GM19023 (cell line): ENCODE measurements around the gene RAB17.

Experiments
- ATAC-seq: cut with Tn5 transposase; IDR thresholded peaks from one replicate; pipeline ENCODE4 v1.9.1; 2021; ENCODE audit warnings: mild to moderate bottlenecking, moderate library complexity; ENCODE audit not compliant: unreplicated experiment

RAB17 gene, protein sequence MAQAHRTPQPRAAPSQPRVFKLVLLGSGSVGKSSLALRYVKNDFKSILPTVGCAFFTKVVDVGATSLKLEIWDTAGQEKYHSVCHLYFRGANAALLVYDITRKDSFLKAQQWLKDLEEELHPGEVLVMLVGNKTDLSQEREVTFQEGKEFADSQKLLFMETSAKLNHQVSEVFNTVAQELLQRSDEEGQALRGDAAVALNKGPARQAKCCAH

DNA sequence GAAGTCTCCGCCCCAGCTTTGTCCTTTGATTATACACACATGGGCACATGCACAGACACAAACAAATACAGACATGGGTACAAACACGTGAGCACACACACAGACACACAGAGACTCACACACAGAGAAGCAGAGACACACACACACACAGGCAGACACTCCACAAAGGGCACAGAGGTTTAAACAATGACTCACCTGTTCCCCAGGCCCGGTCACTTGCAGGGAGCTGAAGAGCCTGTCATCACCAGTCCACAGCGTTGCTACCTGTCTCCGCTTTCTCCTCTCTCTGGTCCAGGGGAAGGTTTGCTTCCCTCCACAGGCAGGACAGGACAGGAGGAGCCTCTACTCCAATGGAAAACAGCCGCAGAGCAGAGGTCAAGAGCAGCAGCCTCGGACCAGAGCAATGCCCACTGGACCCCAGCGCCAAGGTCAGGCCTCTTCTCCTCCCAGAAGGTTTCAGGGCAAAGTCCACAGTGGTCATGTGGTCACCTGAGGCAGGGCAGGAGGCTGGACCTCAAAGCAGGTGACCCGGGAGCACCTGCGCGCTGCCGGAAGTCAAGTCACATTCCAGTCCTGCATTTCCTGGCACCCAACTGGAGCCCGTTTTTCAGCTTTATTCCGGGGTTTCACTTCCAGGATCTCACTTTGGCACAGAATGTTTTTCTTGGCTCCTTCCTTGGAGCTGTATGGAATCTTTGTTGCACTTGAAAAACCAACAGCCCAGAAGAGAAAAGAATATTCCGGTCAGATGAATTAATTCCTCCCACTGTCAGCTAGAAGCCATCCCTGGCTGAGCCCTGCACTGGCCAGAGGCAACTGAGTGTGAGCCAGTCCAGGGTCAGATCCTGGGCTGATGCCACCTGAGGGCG is at the start of gene RAB17:
RAB17 (minus strand) TSS at position 463 of the 869 bp plus-strand sequence. CDS start 4,580 bp downstream, outside the sequence.
- ATAC-seq, result no peak

DNA sequence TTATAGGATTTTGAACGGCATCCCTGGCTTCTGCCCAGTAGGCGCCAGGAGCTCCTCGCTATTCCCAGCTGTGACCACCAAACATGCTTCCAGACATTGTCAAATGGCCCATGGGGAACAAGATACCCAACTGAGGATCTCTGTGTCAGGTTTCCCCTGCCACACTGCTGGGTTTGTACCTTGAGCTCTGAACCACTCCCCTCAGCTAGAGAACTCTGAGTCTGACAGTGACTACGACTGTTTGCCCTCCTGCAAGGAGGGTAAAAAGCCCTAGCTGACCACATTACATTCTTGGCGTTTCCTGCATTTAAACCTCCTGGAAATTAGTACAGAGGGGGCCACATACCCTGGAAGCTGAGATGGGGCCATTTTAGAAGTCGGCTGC is 49.3 kb upstream of the RAB17 start:
- ATAC-seq, result no peak

DNA sequence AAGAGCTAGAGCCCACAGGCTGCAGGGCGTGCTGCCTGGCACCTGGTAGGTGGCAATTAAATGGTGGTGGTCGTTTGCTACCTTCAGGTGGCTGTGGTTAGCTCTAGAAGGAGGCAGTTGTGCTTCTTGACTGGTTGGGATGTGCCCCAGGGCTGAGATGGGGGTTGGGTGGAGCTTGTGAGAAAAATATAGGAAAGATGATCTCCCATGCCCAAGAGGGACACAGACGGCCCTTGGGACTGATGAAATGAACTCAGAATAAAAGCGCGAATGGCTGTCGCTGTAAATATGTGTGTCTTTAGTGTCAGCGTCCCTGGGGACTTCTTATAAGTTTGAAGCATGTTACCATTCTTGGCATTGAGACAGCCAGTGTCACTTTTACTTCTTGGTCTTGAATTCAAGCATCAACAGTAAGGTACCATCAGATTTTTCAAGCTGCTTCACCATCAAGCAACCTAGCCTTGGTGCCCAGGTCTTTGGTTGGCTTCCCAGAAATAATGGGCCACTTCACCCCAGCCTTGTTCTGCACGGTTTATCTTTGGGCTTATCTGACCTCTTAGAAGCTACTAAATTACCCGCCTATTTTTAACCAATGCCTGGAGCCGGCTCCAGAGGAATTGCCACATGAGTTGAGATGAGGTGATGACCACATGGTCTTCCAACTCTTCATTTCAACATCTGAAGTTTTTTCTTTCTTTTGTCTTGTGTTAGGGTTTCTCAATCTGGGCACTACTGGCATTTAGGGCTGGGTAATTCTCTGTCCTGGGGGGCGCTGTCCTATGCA is 48.7 kb upstream of the RAB17 start:
- no peak for ATAC-seq

DNA sequence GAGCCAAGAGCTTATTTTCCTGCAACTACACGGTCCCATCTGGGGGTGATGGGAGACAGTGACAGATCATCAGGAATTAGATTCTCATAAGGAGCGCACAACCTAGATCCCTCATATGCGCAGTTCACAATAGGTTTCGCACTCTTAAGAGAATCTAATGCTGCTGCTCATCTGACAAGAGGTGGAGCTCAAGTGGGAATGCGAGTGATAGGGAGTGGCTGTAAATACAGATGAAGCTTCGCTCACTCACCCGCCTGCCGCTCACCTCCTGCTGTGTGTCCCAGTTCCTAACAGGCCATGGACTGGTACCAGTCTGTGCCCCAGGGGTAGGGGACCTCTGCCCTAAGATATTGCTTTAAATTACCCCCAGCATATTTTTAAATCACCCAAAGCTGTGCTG is 47.6 kb upstream of the RAB17 start:
- no peak for ATAC-seq

DNA sequence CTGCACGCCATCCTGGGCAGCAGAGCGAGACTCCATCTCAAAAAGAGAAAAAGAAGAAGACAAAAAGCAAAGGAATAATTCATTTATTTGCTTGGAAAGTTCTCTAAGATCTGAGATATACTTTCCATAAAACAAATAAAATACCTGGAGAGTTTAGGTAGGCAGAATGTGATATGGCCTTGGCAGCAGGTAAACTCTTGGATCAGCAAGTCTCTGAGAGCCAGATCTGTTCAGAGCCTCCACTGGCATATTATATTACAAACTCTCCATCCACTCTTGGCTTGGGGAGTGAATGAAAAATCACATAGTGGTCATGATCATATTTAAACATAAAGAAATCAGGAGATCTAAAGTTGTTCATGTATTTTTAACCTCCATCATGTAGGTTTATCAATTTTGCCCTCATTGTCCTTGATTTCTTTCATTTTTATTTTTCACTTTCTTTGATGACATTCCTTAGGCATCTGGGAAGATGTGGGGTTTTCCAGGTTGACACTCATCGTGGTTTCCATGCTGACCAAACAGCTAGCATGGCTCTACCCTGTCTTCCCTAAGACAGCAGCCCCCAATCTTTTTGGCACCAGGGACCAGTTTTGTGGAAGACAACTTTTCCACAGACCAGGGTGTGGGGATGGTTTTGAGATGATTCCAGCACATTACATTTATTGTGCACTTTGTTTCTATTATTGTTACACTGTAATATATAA is 47.0 kb upstream of the RAB17 start:
- ATAC-seq, result no peak

DNA sequence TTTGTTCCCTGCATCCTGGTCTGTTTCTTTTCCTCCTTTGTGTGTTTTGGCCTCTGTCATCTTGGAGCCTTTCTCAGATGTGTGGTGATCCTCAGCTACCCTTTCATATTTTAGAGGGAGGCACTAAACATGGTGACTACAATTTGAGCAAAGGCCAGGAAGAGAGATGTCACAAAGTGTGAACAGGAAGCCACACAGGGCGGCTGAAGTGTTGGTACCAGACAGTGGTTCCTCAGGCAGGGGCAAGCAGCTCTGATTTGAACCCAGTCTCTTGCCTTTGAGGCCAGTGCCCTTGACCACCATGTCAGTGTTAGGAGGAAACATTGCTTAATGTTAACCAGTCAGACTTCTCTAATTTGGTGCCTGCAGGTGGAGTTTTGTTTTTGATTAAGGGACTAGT is 46.0 kb upstream of the RAB17 start:
- ATAC-seq, result no peak

DNA sequence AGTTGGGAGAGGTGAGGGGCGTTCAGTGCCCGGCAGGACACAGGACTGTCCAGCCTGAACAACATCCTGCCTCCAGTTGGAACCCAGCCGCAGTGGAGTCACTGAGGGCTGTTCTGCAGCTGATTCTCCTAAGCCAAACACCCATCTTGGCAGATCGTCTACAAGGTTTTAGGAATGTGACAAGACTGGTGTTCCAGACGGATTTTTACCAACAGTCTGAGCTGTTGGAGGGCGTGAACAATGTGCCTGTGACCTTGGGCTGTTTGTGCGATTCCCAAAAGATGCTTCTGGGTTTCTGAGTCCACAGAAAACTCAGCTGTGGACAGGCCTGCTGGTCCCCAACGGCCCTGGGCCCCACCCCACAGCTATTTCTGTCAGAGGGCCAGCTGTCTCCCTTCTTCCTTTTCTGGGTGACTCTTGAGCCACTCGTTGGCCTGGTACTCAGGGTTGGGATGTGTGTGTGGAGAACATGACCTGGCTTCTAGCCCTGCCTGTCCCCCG is 42.6 kb upstream of the RAB17 start:
- no peak for ATAC-seq

DNA sequence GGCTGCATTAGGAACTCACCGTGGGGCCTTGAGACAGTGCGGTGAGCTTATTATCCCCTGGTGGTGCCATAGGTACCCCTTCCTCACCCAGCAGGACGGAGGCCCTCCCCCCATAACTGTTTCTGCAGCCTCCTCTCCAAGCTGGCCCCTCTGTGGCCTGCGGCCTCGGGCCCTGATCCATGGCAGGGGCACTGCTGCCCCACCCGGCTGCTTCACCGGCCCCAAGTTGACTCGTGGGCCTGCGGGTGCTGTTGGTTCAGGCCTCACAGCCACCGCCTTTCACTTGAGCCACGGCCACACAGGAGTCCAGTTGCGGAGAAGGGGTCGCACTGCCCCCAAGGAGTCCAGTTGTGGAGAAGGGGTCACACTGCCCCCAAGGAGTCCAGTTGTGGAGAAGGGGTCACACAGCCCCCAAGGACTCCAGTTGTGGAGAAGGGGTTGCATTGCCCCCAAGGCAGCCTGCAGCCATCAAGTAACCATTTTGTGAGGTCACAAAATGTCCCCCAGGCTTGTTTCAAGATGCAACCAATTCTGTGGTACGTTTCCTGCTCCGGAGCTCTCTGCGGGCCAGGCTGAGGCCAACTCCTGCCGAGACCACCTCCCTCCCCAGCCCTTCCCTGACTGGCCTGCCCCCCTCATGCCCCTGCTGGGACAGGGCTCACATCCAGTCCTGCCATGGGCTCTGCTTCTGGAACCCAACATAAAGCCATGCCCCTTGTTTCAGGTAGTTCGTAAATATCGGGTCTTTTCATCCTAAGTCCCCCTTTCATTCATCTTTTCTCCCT is 41.5 kb upstream of the RAB17 start:
- ATAC-seq, result no peak

DNA sequence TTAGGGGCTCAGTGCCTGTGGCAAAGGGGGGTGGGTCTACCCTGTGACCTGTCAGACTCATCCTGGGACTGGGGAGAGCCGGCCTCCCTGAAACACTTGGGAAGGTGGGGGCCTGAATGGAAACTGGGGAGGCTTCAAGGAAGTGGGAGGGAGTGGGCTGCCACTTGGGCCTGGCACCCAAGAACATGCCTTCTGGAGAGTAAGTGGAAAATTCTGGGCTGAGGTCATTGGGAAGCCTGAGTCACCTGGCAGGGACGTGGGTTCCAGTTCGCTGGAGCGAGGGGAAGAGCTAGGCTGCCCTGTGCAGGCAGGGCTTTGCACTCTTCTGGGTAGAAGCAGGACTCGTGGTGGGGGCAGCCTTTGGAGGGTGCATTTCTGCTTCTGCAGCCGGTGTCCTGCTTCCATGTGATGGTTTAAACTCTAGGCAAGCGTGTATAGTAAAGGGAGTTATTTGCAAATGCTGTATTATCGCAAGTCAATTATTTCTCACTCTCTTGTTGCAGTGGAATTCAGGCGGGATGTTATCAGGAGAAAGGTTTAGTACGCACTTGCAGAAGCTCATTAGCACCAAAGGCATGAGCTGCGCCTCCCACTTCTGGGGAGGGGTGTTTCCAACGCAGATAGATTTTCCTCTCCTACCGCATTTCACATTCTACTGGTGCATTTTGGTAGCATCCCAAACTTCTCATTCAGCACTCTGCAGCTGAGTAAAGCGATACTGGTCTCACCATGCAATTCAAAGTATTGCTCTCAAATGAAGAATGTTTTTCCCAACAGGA is 40.7 kb upstream of the RAB17 start:
- ATAC-seq, result no peak

DNA sequence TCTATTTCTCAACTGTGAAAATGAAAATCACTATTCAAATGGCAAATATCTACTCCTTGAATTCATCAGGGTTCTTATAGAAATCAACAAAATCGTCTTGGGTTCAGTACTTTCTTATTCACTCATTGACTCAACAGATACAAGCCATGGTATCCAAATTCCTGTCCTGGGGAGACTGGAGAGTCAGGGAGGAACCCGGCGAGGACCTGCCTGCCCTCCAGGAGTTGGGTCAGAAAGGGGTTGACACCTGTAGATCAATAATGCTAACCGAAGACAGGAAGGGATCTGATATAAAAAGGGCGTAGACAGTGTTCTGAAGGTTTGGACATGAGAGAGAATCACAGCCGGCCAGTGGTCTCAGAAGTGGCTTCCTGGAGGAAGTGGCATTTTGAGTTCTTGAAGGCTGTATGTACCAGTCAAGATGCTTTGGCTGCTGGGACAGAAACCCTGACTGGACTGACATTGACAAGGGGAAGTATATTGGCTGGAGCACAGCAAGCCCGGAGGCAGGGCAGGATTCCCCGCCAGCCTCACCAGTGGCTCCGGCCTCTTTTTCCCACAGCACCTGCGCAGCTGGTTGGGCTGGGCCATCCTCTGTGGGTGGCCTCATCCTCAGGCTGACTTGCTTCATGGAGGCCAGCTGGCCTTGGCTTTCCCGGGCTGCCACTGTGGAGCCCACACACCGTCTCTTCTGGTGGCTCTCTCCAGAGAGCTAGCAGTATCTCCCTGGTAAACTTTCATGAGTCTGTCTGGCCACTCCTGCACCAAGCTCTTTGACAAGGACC is 39.9 kb upstream of the RAB17 start:
- ATAC-seq, result no peak

DNA sequence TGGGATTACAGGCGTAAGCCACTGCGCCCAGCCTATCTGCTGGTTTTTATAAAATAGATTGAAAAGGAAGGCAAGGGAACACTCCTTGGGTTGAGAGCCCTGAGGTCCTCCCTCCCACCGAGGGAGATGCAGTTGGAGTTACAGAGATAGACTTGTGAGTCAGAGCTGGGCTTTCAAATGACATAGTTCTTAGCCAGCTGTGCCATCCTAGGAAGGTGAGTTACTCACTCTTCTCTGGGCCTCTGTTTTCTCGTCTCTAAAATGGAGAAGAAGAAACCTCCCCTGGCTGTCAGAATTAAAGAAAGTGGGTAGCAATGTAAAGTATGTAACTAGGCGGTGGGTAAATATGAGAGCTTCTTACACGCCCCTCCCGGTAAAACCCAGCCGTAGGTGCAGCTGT is 39.2 kb upstream of the RAB17 start:
- no peak for ATAC-seq

DNA sequence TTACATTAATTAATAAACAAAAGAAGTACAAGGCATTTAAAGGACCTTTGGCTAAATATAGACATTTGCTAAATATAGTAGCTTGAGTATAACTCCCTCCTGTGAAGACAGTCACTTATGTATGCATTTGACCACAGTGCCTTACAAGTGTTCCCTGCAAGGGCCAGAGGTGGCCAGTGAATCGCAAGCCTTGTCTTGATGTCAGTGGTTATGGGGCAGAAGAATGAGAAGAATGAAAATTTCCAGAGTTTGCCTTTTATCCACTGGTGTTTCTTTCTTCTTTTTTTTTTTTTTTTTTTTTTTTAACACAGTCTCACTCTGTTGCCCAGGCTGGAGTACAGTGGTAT is 38.6 kb upstream of the RAB17 start:
- no peak for ATAC-seq

DNA sequence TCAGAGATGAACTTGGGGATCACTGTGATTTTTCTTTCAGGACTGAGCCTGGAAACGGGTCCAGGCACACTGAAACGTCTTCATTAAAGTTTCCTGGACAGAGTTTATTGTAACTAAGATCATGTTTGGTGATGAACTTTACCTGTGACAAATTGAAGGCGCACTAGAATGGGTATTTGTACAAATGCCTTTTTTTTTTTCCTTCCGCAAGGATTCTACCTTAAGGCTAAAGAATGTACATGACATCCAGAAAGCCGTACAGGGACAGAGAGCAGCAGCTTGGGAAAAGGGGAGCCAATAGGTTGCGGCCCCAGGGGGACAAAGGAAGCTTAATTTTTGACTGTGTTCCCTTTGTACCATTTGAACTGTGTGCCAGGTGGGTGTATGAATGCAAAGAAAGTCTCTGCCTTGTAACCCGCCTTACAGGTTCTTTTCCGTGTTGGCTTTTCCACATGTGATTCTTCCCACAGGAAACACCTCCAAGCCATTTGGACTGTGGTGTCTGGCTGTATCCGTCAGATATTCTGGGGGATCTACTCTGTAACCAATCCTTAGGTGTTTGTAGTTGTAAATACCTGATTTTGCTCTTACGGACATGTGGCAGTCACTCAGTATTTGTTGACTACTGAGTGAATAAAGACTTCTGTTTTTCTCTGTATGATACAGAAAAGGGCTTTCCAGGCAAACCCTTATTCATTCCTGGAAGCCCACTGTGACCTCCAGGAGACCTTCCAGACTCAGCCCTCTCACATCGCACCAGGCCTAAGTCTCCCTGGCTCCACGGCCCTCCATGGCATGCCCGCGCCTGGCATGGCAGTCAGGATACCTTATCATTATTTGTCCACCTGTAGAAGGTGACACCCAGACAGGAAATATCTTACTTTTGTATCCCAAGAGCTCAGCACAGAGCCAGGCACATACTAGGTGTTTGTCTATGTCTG is 38.0 kb upstream of the RAB17 start:
- no peak for ATAC-seq

DNA sequence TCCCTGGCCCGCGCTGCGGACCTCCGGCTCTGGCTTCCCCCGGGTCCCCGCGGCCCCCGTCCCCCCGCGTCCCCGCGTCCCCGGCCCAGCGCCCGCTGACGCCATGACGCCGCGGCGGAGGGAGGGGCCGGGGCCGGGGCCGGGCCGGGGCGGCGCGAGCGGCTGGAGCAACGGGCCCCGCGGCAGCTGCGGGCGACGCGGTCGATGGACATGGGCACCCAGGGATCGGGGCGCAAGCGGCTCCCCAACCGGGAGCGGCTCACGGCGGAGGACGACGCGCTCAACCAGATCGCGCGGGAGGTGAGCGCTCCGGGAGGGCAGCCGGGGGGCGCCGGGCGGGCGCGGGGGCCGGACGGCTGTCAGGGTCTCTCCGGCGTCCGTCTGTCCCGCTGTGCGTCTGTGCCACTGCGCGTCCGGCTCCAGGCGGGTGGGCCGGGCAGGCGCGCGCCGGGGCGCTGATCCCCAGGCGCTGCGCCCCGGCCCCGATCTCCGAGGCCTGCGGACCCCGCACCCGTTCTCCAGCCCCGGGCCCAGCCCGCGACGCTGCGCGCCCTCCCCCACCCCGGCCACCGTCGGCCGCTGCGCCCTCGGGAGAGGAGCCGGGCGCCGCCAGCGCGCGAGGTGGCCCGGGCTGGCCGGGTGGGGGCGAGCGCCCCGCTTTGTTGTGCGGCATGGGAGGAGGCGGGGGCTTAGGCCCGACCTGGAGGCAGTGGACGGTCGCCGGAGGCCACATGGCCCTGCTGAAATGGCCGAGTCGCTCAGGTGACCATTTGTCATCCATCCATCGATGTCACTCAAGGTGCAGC is 37.1 kb upstream of the RAB17 start, which contains the start of gene LRRFIP1:
LRRFIP1 (plus strand) TSS at position 147 of the 806 bp plus-strand sequence; CDS start at position 205, 58 bp downstream.
- ATAC-seq, result no peak

DNA sequence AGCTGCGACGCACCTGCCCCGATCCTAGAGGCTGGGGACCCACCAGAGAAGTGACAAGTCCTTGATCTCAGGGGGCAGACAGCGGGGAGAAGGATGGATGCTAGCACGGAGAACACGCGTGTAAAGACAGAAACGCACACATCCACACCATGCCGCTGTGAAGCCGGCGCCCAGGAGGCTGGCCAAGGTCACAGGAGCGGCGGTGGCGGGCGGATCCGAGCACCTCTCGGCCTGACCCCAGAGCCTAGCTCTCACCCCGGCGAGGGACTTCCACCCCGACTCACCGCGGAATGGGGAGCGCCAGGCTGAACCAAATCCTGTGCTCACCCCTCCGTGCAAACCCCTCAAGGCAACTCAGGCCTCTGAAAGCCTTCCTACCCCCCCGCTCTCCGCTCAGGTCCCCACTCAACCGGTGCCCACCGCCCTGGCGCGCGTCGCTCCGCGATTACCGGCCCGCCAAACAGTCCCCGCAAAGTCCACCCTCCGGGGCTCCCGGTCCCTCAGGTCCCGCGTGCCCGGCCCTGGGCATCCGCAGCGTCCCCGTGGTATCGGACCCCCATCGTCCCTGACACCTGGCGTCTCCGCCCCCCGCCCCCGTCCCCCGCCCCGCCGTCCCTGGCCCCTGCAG is 36.4 kb upstream of the RAB17 start:
- no peak for ATAC-seq

DNA sequence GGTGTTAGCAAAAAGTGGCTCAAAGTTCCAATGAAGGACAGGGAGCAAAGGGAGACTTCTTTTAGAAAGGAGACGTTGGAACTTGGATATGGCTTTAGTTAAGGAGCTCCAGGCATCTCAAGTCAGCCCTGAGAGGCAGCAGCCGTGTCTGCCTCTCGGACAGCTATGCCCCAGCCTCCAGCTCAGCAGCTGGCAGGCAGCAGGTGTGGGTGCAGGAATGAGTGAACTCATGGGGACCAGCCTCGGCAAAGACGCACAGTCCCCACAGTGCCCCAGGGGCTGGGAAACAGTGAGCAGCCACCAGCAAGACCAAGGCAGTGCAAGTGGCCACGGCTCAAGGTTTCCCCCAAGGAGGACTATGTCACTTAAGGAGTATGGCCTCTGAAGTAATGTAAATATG is 35.2 kb upstream of the RAB17 start:
- ATAC-seq, result no peak
